IPS-15b (cell line): ENCODE results near the gene BEND5.

ENCODE experiments used
- H3K27me3 ChIP-seq: one replicate; pipeline ENCODE4 v1.6.1; 2013; ENCODE audit warnings: low read length; ENCODE audit not compliant: control insufficient read depth, insufficient read depth
- H3K36me3 ChIP-seq: one replicate; pipeline ENCODE4 v1.6.1; 2013; ENCODE audit warnings: low read length; ENCODE audit not compliant: control insufficient read depth, insufficient read depth
- H3K4me1 ChIP-seq: one replicate; pipeline ENCODE4 v1.6.1; 2013; ENCODE audit warnings: mild to moderate bottlenecking, low read length; ENCODE audit not compliant: control insufficient read depth, insufficient read depth
- H3K4me3 ChIP-seq: one replicate; pipeline ENCODE4 v1.5.1; 2013; ENCODE audit warnings: low read depth, low read length
- H3K9ac ChIP-seq: one replicate; pipeline ENCODE4 v1.6.1; 2013; ENCODE audit warnings: low read depth, mild to moderate bottlenecking, low read length
- H3K9me3 ChIP-seq: one replicate; pipeline ENCODE4 v1.6.1; 2013; ENCODE audit warnings: mild to moderate bottlenecking, low read length; ENCODE audit not compliant: control insufficient read depth, insufficient read depth

BEND5 gene

GRCh38 chr1:48761411-48761810, 15.3 kb downstream of the BEND5 start:
- Histone ChIP-seq H3K9me3 (no peaks in the 10 kb centered on the region), H3K4me1 (no peaks in the 10 kb centered on the region), H3K4me3 (no peak overlapping the region), H3K36me3 (peaks cover 7% of the 10 kb centered on the region), H3K9ac (no peak overlapping the region), H3K27me3 (no peaks in the 10 kb centered on the region)

GRCh38 chr1:48760857-48761256, 15.8 kb downstream of the BEND5 start:
- H3K4me3 ChIP-seq: no peak overlapping the region
- no peaks in the 10 kb centered on the region for H3K27me3 ChIP-seq
- peaks cover 7% of the 10 kb centered on the region for H3K36me3 ChIP-seq
- H3K9me3 ChIP-seq: no peaks in the 10 kb centered on the region
- H3K9ac ChIP-seq: no peak overlapping the region
- H3K4me1 ChIP-seq: no peaks in the 10 kb centered on the region

- no peaks in the 10 kb centered on the region for H3K9me3 ChIP-seq
- no peak overlapping the region for H3K4me3 ChIP-seq
- no peaks in the 10 kb centered on the region for H3K4me1 ChIP-seq
- H3K27me3 ChIP-seq: no peaks in the 10 kb centered on the region
- H3K9ac ChIP-seq: no peak overlapping the region
- peaks cover 7% of the 10 kb centered on the region for H3K36me3 ChIP-seq
Measured at GRCh38 chr1:48758976-48759375, 17.7 kb downstream of the BEND5 start.

GRCh38 chr1:48757363-48757762, 19.3 kb downstream of the BEND5 start:
- Histone ChIP-seq H3K9ac (no peak overlapping the region), H3K4me3 (no peak overlapping the region), H3K27me3 (no peaks in the 10 kb centered on the region), H3K36me3 (peaks cover 7% of the 10 kb centered on the region), H3K9me3 (no peaks in the 10 kb centered on the region), H3K4me1 (no peaks in the 10 kb centered on the region)

GRCh38 chr1:48756683-48757316, 19.9 kb downstream of the BEND5 start:
- Histone ChIP-seq H3K27me3 (no peaks in the 10 kb centered on the region), H3K4me3 (no peak overlapping the region), H3K9me3 (no peaks in the 10 kb centered on the region), H3K4me1 (no peaks in the 10 kb centered on the region), H3K36me3 (peaks cover 7% of the 10 kb centered on the region), H3K9ac (no peak overlapping the region)

- Histone ChIP-seq H3K4me3 (no peak overlapping the region), H3K9ac (no peak overlapping the region), H3K36me3 (peaks cover under 1% of the 10 kb centered on the region), H3K27me3 (no peaks in the 10 kb centered on the region), H3K9me3 (no peaks in the 10 kb centered on the region), H3K4me1 (no peaks in the 10 kb centered on the region)
Measured at GRCh38 chr1:48753293-48753692, 23.4 kb downstream of the BEND5 start.

GRCh38 chr1:48750109-48750508, 26.6 kb downstream of the BEND5 start:
- Histone ChIP-seq H3K4me3 (no peak overlapping the region), H3K9me3 (no peaks in the 10 kb centered on the region), H3K4me1 (no peaks in the 10 kb centered on the region), H3K36me3 (no peaks in the 10 kb centered on the region), H3K27me3 (no peaks in the 10 kb centered on the region), H3K9ac (no peak overlapping the region)

- Histone ChIP-seq H3K4me1 (no peaks in the 10 kb centered on the region), H3K9ac (no peak overlapping the region), H3K4me3 (no peak overlapping the region), H3K9me3 (no peaks in the 10 kb centered on the region), H3K36me3 (no peaks in the 10 kb centered on the region), H3K27me3 (no peaks in the 10 kb centered on the region)
Measured at GRCh38 chr1:48749068-48749467, 27.6 kb downstream of the BEND5 start.

GRCh38 chr1:48746906-48747305, 29.8 kb downstream of the BEND5 start:
- Histone ChIP-seq H3K9ac (no peak overlapping the region), H3K9me3 (no peaks in the 10 kb centered on the region), H3K36me3 (no peaks in the 10 kb centered on the region), H3K4me3 (no peak overlapping the region), H3K4me1 (no peaks in the 10 kb centered on the region), H3K27me3 (no peaks in the 10 kb centered on the region)

- no peak overlapping the region for H3K9ac ChIP-seq
- H3K27me3 ChIP-seq: no peaks in the 10 kb centered on the region
- H3K9me3 ChIP-seq: no peaks in the 10 kb centered on the region
- H3K36me3 ChIP-seq: no peaks in the 10 kb centered on the region
- H3K4me3 ChIP-seq: no peak overlapping the region
- H3K4me1 ChIP-seq: no peaks in the 10 kb centered on the region
Measured at GRCh38 chr1:48744032-48744431, 32.7 kb downstream of the BEND5 start.

GRCh38 chr1:48743480-48743879, 33.2 kb downstream of the BEND5 start:
- Histone ChIP-seq H3K4me1 (no peaks in the 10 kb centered on the region), H3K4me3 (no peak overlapping the region), H3K9me3 (no peaks in the 10 kb centered on the region), H3K9ac (no peak overlapping the region), H3K36me3 (no peaks in the 10 kb centered on the region), H3K27me3 (no peaks in the 10 kb centered on the region)

- no peaks in the 10 kb centered on the region for H3K27me3 ChIP-seq
- no peaks in the 10 kb centered on the region for H3K9me3 ChIP-seq
- H3K9ac ChIP-seq: no peak overlapping the region
- no peak overlapping the region for H3K4me3 ChIP-seq
- H3K36me3 ChIP-seq: no peaks in the 10 kb centered on the region
- H3K4me1 ChIP-seq: no peaks in the 10 kb centered on the region
Measured at GRCh38 chr1:48741380-48741779, 35.3 kb downstream of the BEND5 start.
